Neural cell (in vitro differentiated cells): ENCODE data around the gene BMERB1. TPM values are rescaled to one million over a fixed set of nuclear protein-coding genes. Genes with fewer than 3 reads are reported as not detected.

Experiments used
- H2AFZ ChIP-seq: fragments of 200-600, 300-800 bp; sonication (generic), shearing (Covaris generic); 2 replicates; pipeline ENCODE4 v1.6.0; 2014; ENCODE audit warnings: low read depth, mild to moderate bottlenecking, antibody characterized with exemption, low read length, moderate library complexity
- H3F3A ChIP-seq: fragments of 200-600 bp; shearing (Covaris generic); 2 replicates; pipeline ENCODE4 v1.6.1; 2016; ENCODE audit warnings: mild to moderate bottlenecking, moderate library complexity, mixed read lengths, antibody characterized with exemption, low read length; ENCODE audit not compliant: insufficient read depth, poor library complexity, severe bottlenecking
- H3K27ac ChIP-seq: fragments of 200-600, 300-800 bp; sonication (generic), shearing (Covaris generic); 2 replicates; pipeline ENCODE4 v1.5.1; 2014; ENCODE audit warnings: mild to moderate bottlenecking, low read length, moderate library complexity
- H3K27me3 ChIP-seq: fragments of 300-800, 200-600 bp; sonication (generic), shearing (Covaris generic); 2 replicates; pipeline ENCODE4 v1.6.0; 2014; ENCODE audit warnings: mild to moderate bottlenecking, low read depth, low read length, moderate library complexity; ENCODE audit not compliant: insufficient read depth
- H3K36me3 ChIP-seq: fragments of 300-800, 200-600 bp; sonication (generic), shearing (Covaris generic); 2 replicates; pipeline ENCODE4 v1.5.1; 2014; ENCODE audit warnings: mild to moderate bottlenecking, antibody characterized with exemption, low read length, moderate library complexity; ENCODE audit not compliant: insufficient read depth
- H3K4me2 ChIP-seq: fragments of 300-800, 200-600 bp; sonication (generic), shearing (Covaris generic); 2 replicates; pipeline ENCODE4 v1.6.0; 2014; ENCODE audit warnings: mild to moderate bottlenecking, low read length
- H3K4me3 ChIP-seq: fragments of 300-800, 200-600 bp; sonication (generic), shearing (Covaris generic); 2 replicates; pipeline ENCODE4 v1.5.1; 2014; ENCODE audit warnings: mild to moderate bottlenecking, low read length, moderate library complexity
- H3K79me2 ChIP-seq: fragments of 200-600 bp; shearing (Covaris generic); replicated peaks from 2 replicates; pipeline ENCODE4 v1.6.0; 2014; ENCODE audit warnings: mild to moderate bottlenecking, low read length, moderate library complexity; ENCODE audit not compliant: insufficient read depth
- H3K9ac ChIP-seq: fragments of 300-800, 200-600 bp; sonication (generic), shearing (Covaris generic); 2 replicates; pipeline ENCODE4 v1.6.1; 2016; ENCODE audit warnings: mild to moderate bottlenecking, low read length, mixed read lengths
- H3K9me2 ChIP-seq: fragments of 200-600 bp; shearing (Covaris generic); 2 replicates; pipeline ENCODE4 v1.6.1; 2016; ENCODE audit warnings: mild to moderate bottlenecking, low read length, mixed read lengths; ENCODE audit not compliant: insufficient read depth
- H3K9me3 ChIP-seq: fragments of 200-600, 300-800 bp; sonication (generic), shearing (Covaris generic); 2 replicates; pipeline ENCODE4 v1.6.1; 2016; ENCODE audit warnings: mild to moderate bottlenecking, mixed run types, low read length, moderate library complexity, mixed read lengths
- H4K20me1 ChIP-seq: fragments of 200-600 bp; shearing (Covaris generic); 2 replicates; pipeline ENCODE4 v1.6.1; 2016; ENCODE audit warnings: mild to moderate bottlenecking, mixed run types; ENCODE audit not compliant: insufficient read depth
- EP300 ChIP-seq: fragments of 450-650 bp; conservative IDR thresholded peaks from 2 replicates; pipeline ENCODE4 v1.6.1; 2014; ENCODE audit warnings: antibody characterized with exemption, mild to moderate bottlenecking, moderate library complexity; ENCODE audit not compliant: poor library complexity, severe bottlenecking
- EZH2 ChIP-seq: fragments of 200-600, 300-800 bp; shearing (Covaris generic), sonication (generic); IDR thresholded peaks from 2 replicates; pipeline ENCODE4 v1.6.1; 2014; ENCODE audit warnings: antibody characterized with exemption, low read length, borderline replicate concordance, mild to moderate bottlenecking; ENCODE audit not compliant: insufficient read depth, poor library complexity, severe bottlenecking
- MXI1 ChIP-seq: fragments of 450-650 bp; conservative IDR thresholded peaks from 2 replicates; pipeline ENCODE4 v1.6.1; 2014; ENCODE audit warnings: antibody characterized with exemption, mild to moderate bottlenecking; ENCODE audit not compliant: poor library complexity, severe bottlenecking
- POLR2AphosphoS5 ChIP-seq: IDR thresholded peaks from 2 replicates; pipeline ENCODE4 v1.6.1; 2012
- RAD21 ChIP-seq: fragments of 450-650 bp; conservative IDR thresholded peaks from 2 replicates; pipeline ENCODE4 v1.6.1; 2014; ENCODE audit warnings: antibody characterized with exemption, mild to moderate bottlenecking, moderate library complexity
- SMC3 ChIP-seq: fragments of 450-650 bp; conservative IDR thresholded peaks from 2 replicates; pipeline ENCODE4 v1.6.1; 2014; ENCODE audit warnings: antibody characterized with exemption, mild to moderate bottlenecking, moderate library complexity; ENCODE audit not compliant: poor library complexity
- TAF1 ChIP-seq: IDR thresholded peaks from 2 replicates; pipeline ENCODE4 v1.6.1; 2012; ENCODE audit warnings: low read depth
- polyA plus RNA-seq: library from polyadenylated mRNA; depleted of rRNA; stranded (reverse); fragments of >200 nt; gene quantifications from 2 replicates; pipeline ENCODE4 v1.2.3, GENCODE V29; 2014
- TF ChIP-seq, protein P1 (sequence below): fragments of 450-650 bp; IDR thresholded peaks from 2 replicates; pipeline ENCODE4 v1.5.1; 2014; ENCODE audit warnings: antibody characterized with exemption, mild to moderate bottlenecking, moderate library complexity; ENCODE audit not compliant: poor library complexity, severe bottlenecking
- TF ChIP-seq, protein P2 (sequence below): IDR thresholded peaks from 2 replicates; pipeline ENCODE4 v1.6.1; 2012; ENCODE audit warnings: borderline replicate concordance

The BMERB1 gene
- polyA plus RNA-seq, 1 donor from 2014 or later, result 149 TPM

DNA sequence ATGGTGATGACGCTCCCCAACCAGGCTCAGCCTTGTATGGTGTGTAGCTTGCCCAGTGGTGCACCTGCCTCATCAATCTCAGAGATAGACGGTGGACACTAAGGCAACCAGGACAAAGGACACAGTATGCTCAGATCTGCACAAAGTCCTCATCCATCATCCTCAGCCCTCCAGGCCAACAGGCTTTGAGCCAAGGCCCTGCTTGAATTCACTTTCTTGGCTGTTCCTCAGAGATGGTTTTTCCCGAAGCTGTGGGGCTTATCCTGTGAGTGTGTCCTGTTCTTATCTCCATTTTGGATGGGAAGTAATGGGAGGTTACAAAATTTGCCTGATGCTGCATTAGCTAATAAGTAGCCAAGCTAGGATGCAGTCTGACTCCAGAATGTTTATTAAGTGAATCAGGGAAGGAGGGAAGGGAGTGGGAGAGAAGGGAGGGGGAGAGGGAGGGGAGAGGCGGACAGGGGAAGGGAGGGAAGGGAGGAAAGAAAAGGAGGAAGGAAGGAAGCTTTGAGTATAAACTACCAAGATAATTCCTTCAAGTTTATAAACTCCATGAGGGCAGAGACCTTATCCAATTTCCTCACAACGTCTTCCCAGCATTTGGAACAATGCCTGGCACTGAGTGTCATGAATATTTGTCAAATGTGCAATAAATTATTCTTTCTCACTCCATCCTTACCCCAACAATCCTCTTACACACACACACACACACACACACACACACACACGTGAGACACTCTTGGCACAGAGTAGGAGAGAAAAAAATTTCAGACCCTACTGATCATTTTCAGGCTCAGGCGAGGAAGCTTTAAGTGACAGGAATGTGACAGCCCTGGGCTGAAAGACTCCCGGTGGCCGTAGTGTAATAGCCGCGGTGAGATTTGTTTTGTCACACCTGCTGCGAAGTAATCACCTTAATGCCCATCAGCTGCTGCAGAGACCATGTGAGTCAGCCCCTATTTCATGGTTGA, 84.3 kb downstream of the BMERB1 start:
- no peaks in the 10 kb centered on the region for H3K9me2 ChIP-seq
- H3K4me2 ChIP-seq, result no peak overlapping the region
- peak overlapping the region; percentile 39 for H3K27ac ChIP-seq
- no peaks in the 10 kb centered on the region for H3F3A ChIP-seq
- H3K4me3 ChIP-seq, result no peak overlapping the region
- TF ChIP-seq RAD21 (no peak), EP300 (peak; percentile 83), POLR2AphosphoS5 (peak; percentile 79)
- H3K9me3 ChIP-seq, result no peaks in the 10 kb centered on the region
- H2AFZ ChIP-seq, result no peak overlapping the region
- H4K20me1 ChIP-seq, result no peaks in the 10 kb centered on the region
- no peaks in the 10 kb centered on the region for H3K36me3 ChIP-seq
- H3K9ac ChIP-seq, result no peak overlapping the region
- H3K79me2 ChIP-seq, result no peaks in the 10 kb centered on the region
- no peaks in the 10 kb centered on the region for H3K27me3 ChIP-seq

DNA sequence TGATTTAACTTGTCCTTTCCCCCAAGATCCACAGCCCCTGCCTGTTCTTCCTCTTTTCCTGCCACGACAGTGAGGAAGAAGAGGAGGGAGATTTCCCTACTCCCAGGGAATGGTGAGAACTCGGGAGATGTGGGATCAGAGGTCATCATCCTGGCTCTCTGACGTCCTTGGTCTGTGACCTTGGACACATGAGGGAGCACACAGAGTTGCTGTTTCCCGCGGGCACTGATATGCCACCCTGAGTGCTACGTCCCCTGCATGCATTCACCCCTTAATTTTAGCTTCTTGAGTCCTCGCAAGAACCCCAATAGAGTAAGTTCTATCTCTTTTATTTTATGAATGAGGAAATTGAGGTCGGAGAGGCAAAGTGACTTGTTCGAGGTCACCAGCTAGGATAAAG, 85.4 kb downstream of the BMERB1 start:
- H3K4me2 ChIP-seq, result no peak overlapping the region
- no peak overlapping the region for H3K9ac ChIP-seq
- no peak overlapping the region for H3K27ac ChIP-seq
- TF ChIP-seq POLR2AphosphoS5, result no peak
- no peak for TF ChIP-seq RAD21
- no peak for TF ChIP-seq MXI1
- no peak for TF ChIP-seq EP300
- no peak for TF ChIP-seq EZH2
- no peak for TF ChIP-seq TAF1
- no peak for TF ChIP-seq SMC3
- TF ChIP-seq, protein P1, sequence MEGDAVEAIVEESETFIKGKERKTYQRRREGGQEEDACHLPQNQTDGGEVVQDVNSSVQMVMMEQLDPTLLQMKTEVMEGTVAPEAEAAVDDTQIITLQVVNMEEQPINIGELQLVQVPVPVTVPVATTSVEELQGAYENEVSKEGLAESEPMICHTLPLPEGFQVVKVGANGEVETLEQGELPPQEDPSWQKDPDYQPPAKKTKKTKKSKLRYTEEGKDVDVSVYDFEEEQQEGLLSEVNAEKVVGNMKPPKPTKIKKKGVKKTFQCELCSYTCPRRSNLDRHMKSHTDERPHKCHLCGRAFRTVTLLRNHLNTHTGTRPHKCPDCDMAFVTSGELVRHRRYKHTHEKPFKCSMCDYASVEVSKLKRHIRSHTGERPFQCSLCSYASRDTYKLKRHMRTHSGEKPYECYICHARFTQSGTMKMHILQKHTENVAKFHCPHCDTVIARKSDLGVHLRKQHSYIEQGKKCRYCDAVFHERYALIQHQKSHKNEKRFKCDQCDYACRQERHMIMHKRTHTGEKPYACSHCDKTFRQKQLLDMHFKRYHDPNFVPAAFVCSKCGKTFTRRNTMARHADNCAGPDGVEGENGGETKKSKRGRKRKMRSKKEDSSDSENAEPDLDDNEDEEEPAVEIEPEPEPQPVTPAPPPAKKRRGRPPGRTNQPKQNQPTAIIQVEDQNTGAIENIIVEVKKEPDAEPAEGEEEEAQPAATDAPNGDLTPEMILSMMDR, result no peak
- TF ChIP-seq, protein P2, sequence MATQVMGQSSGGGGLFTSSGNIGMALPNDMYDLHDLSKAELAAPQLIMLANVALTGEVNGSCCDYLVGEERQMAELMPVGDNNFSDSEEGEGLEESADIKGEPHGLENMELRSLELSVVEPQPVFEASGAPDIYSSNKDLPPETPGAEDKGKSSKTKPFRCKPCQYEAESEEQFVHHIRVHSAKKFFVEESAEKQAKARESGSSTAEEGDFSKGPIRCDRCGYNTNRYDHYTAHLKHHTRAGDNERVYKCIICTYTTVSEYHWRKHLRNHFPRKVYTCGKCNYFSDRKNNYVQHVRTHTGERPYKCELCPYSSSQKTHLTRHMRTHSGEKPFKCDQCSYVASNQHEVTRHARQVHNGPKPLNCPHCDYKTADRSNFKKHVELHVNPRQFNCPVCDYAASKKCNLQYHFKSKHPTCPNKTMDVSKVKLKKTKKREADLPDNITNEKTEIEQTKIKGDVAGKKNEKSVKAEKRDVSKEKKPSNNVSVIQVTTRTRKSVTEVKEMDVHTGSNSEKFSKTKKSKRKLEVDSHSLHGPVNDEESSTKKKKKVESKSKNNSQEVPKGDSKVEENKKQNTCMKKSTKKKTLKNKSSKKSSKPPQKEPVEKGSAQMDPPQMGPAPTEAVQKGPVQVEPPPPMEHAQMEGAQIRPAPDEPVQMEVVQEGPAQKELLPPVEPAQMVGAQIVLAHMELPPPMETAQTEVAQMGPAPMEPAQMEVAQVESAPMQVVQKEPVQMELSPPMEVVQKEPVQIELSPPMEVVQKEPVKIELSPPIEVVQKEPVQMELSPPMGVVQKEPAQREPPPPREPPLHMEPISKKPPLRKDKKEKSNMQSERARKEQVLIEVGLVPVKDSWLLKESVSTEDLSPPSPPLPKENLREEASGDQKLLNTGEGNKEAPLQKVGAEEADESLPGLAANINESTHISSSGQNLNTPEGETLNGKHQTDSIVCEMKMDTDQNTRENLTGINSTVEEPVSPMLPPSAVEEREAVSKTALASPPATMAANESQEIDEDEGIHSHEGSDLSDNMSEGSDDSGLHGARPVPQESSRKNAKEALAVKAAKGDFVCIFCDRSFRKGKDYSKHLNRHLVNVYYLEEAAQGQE, result no peak
- no peak overlapping the region for H2AFZ ChIP-seq
- no peaks in the 10 kb centered on the region for H3K9me2 ChIP-seq
- H4K20me1 ChIP-seq, result no peaks in the 10 kb centered on the region
- H3K79me2 ChIP-seq, result no peaks in the 10 kb centered on the region
- no peaks in the 10 kb centered on the region for H3K9me3 ChIP-seq
- no peaks in the 10 kb centered on the region for H3K27me3 ChIP-seq
- H3K4me3 ChIP-seq, result no peak overlapping the region
- H3F3A ChIP-seq, result no peaks in the 10 kb centered on the region
- no peaks in the 10 kb centered on the region for H3K36me3 ChIP-seq
